HPDE6-E6E7 (cell line): ENCODE measurements around the gene CCDC92.
"Not testable (repeated sequence)": the region's sequence is repeated elsewhere in the genome, so short reads cannot be mapped to it uniquely, and the experiment has no call there.

Experiments
- DNase-seq: peaks from one replicate; pipeline ENCODE4 v3.0.0; 2011; ENCODE audit warnings: missing footprints; ENCODE audit errors: extremely low spot score

Gene CCDC92

GRCh38 chr12:123936956-123937706, 35.5 kb downstream of the CCDC92 start:
- no peak for DNase-seq

- DNase-seq: no peak
Measured at GRCh38 chr12:123936471-123936870, 36.2 kb downstream of the CCDC92 start.

- no peak for DNase-seq
Measured at GRCh38 chr12:123935956-123936355, 36.7 kb downstream of the CCDC92 start.

GRCh38 chr12:123934829-123935228, 37.8 kb downstream of the CCDC92 start:
- no peak for DNase-seq

GRCh38 chr12:123934016-123934620, 38.5 kb downstream of the CCDC92 start:
- DNase-seq: no peak

- DNase-seq: no peak
Measured at GRCh38 chr12:123933214-123933613, 39.4 kb downstream of the CCDC92 start.

GRCh38 chr12:123931686-123932321, 40.8 kb downstream of the CCDC92 start:
- no peak for DNase-seq

GRCh38 chr12:123929946-123930583, 42.6 kb downstream of the CCDC92 start:
- DNase-seq: no peak

- DNase-seq: no peak
Measured at GRCh38 chr12:123928897-123929296, 43.7 kb downstream of the CCDC92 start.

- no peak for DNase-seq
Measured at GRCh38 chr12:123928274-123928865, 44.3 kb downstream of the CCDC92 start.

- DNase-seq: no peak
Measured at GRCh38 chr12:123924539-123924938, 48.1 kb downstream of the CCDC92 start.

GRCh38 chr12:123923927-123924326, 48.7 kb downstream of the CCDC92 start:
- DNase-seq: no peak

GRCh38 chr12:123923038-123923437, 49.6 kb downstream of the CCDC92 start:
- no peak for DNase-seq

- no peak for DNase-seq
Measured at GRCh38 chr12:123919980-123920360, 52.7 kb downstream of the CCDC92 start.

GRCh38 chr12:123917337-123917850, 55.2 kb downstream of the CCDC92 start:
- no peak for DNase-seq

- peak; percentile 44 for DNase-seq
Measured at GRCh38 chr12:123916729-123917128, 55.9 kb downstream of the CCDC92 start.

GRCh38 chr12:123914726-123915333, 57.8 kb downstream of the CCDC92 start:
- DNase-seq: no peak

GRCh38 chr12:123912415-123913380, 59.9 kb downstream of the CCDC92 start:
- no peak for DNase-seq

- not testable (repeated sequence) for DNase-seq
Measured at GRCh38 chr12:123911672-123912409, 60.8 kb downstream of the CCDC92 start.
